K562 (cell line): ENCODE data around the gene TMEM266. TPM values are rescaled to one million over a fixed set of nuclear protein-coding genes. Genes with fewer than 3 reads are reported as not detected.
A peak's percentile ranks its signal among the peaks of the same experiment; 100 is the strongest.

ENCODE experiments used
- ATAC-seq: fragments of 200-7000 bp; cut with Tn5 transposase; 3 replicates; pipeline ENCODE4 v1.9.1; 2020; ENCODE audit warnings: moderate library complexity
- BruUV-seq: library from RNA; stranded (reverse); fragments of 400-500 nt; replicated peaks from 2 replicates; lab custom pipeline; 2021; lab: Mats Ljungman, UMichigan
- CTCF ChIA-PET: fragments of 300-600 bp; formaldehyde crosslinking; extraction: SDS; loops from one replicate; lab custom pipeline; 2021; ENCODE audit warnings: low intra/inter-chr PET ratio; lab: Yijun Ruan, JAX
- POLR2A ChIA-PET: fragments of 300-600, 350-650 bp; sonication (Branson Sonifier 250); formaldehyde crosslinking; extraction: SDS; loops from one replicate; lab custom pipeline; 2021; ENCODE audit warnings: antibody characterized with exemption, inconsistent platforms; lab: Yijun Ruan, JAX
- DNase-seq, 4 experiments: peaks; one replicate each; pipeline versions ENCODE4 v3.0.0 to v3.0.0-alpha.2; 2011 to 2018; ENCODE audit warnings: low spot score in 3 of 4, mixed read lengths in 3 of 4; ENCODE audit errors: extremely low read depth in 1 of 4
- FAIRE-seq: peaks from 2 replicates; lab custom pipeline; 2011; peaks lifted over from hg19 to GRCh38; lab: Jason Lieb, UNC
- H2AFZ ChIP-seq: 2 replicates; pipeline ENCODE4 v1.6.0; 2011; ENCODE audit warnings: low read depth, low read length, control low read depth, inconsistent platforms
- H3K27ac ChIP-seq: fragments of 200-600 bp; 3 replicates; pipeline ENCODE4 v1.8.0; 2011; ENCODE audit warnings: low read depth, mild to moderate bottlenecking, control low read depth, inconsistent platforms, low read length, moderate library complexity, mixed read lengths; ENCODE audit errors: extremely low read depth
- H3K27me3 ChIP-seq, 2 experiments: fragments of 300-600 bp in 1 of 2; 2 replicates in 1 of 2; 3 replicates in 1 of 2; pipeline versions ENCODE4 v1.6.0 to v1.8.0; 2011; ENCODE audit warnings: inconsistent platforms in 2 of 2, low read length in 2 of 2, mild to moderate bottlenecking in 1 of 2, mixed read lengths in 1 of 2, moderate library complexity in 1 of 2; ENCODE audit not compliant: control insufficient read depth in 2 of 2, insufficient read depth in 2 of 2
- H3K36me3 ChIP-seq: fragments of 300-600 bp; 3 replicates; pipeline ENCODE4 v1.8.0; 2011; ENCODE audit warnings: mild to moderate bottlenecking, low read length, inconsistent platforms; ENCODE audit not compliant: control insufficient read depth, insufficient read depth
- H3K4me1 ChIP-seq, 2 experiments: fragments of 200-600 bp in 1 of 2; replicated peaks in 1 of 2; 2 replicates in 1 of 2; 3 replicates in 1 of 2; pipeline versions ENCODE4 v1.5.1 to v1.8.0; 2011; ENCODE audit warnings: inconsistent platforms in 2 of 2, low read length in 2 of 2, mild to moderate bottlenecking in 1 of 2, mixed read lengths in 1 of 2, moderate library complexity in 1 of 2; ENCODE audit not compliant: control insufficient read depth in 2 of 2, insufficient read depth in 2 of 2
- H3K4me2 ChIP-seq: 2 replicates; pipeline ENCODE4 v1.6.1; 2011; ENCODE audit warnings: low read length, control low read depth, inconsistent platforms, mixed read lengths; ENCODE audit not compliant: insufficient read depth
- H3K4me3 ChIP-seq: fragments of 200-600 bp; sonication (generic), shearing (Covaris generic); 2 replicates; pipeline ENCODE4 v1.5.1; 2016; ENCODE audit warnings: control low read depth, inconsistent platforms
- H3K79me2 ChIP-seq: fragments of 200-600 bp; 3 replicates; pipeline ENCODE4 v1.8.0; 2011; ENCODE audit warnings: low read length, inconsistent platforms; ENCODE audit not compliant: control insufficient read depth, insufficient read depth
- H3K9ac ChIP-seq, 2 experiments: 2 replicates each; pipeline versions ENCODE4 v1.6.0 to v1.6.1; 2011; ENCODE audit warnings: low read depth in 2 of 2, low read length in 2 of 2, control low read depth in 1 of 2, inconsistent platforms in 1 of 2, mild to moderate bottlenecking in 1 of 2, mixed read lengths in 1 of 2; ENCODE audit not compliant: insufficient read depth in 1 of 2
- H3K9me1 ChIP-seq: one replicate; pipeline ENCODE4 v1.6.0; 2011; ENCODE audit warnings: inconsistent platforms, mild to moderate bottlenecking, low read length, moderate library complexity; ENCODE audit not compliant: control insufficient read depth, insufficient read depth
- H3K9me3 ChIP-seq: replicated peaks from 2 replicates; pipeline ENCODE4 v1.5.1; 2011; ENCODE audit warnings: low read depth, low read length, inconsistent platforms; ENCODE audit not compliant: control insufficient read depth, insufficient read depth
- H4K20me1 ChIP-seq: replicated peaks from 2 replicates; pipeline ENCODE4 v1.6.1; 2011; ENCODE audit warnings: low read length, inconsistent platforms, mixed read lengths; ENCODE audit not compliant: control insufficient read depth, insufficient read depth
- AFF1 ChIP-seq, 2 experiments: fragments of 450-650 bp; IDR thresholded peaks; 2 replicates each; pipeline ENCODE4 v1.6.1; 2018; ENCODE audit warnings: mild to moderate bottlenecking in 2 of 2, low read depth in 1 of 2; ENCODE audit not compliant: partially characterized antibody in 2 of 2
- BRCA1 ChIP-seq, 2 experiments: fragments of 450-650 bp in 1 of 2; sonication (generic) in 1 of 2; formaldehyde crosslinking in 1 of 2; IDR thresholded peaks; 2 replicates each; pipeline versions ENCODE4 v1.5.0 to v1.6.1; 2017 to 2020; ENCODE audit warnings: mild to moderate bottlenecking in 1 of 2, missing genetic modification reagents in 1 of 2
- GABPB2 ChIP-seq: fragments of 250-450 bp; sonication (Bioruptor Pico); conservative IDR thresholded peaks from 2 replicates; pipeline ENCODE4 v1.5.1; 2021; ENCODE audit warnings: mild to moderate bottlenecking
- GTF2B ChIP-seq: IDR thresholded peaks from 2 replicates; pipeline ENCODE4 v1.6.1; 2011; ENCODE audit not compliant: insufficient read length; ENCODE audit errors: extremely low read depth
- MAZ ChIP-seq, 2 experiments: fragments of 450-650 bp in 1 of 2; sonication (generic) in 1 of 2; formaldehyde crosslinking; IDR thresholded peaks in 1 of 2; conservative IDR thresholded peaks in 1 of 2; 2 replicates each; pipeline versions ENCODE4 v1.4.0 to v1.5.0; 2020; ENCODE audit warnings: mild to moderate bottlenecking in 1 of 2, missing genetic modification reagents in 1 of 2
- RAD21 ChIP-seq, 2 experiments: fragments of 250-450 bp in 1 of 2; fragments of 450-650 bp in 1 of 2; sonication (Bioruptor Pico) in 1 of 2; formaldehyde crosslinking in 1 of 2; IDR thresholded peaks in 1 of 2; conservative IDR thresholded peaks in 1 of 2; 2 replicates each; pipeline versions ENCODE4 v1.4.0 to v1.8.0; 2020 to 2022; ENCODE audit warnings: mild to moderate bottlenecking in 2 of 2, moderate library complexity in 1 of 2
- SMC3 ChIP-seq: conservative IDR thresholded peaks from 2 replicates; pipeline ENCODE4 v1.6.1; 2011; ENCODE audit warnings: low read depth, low read length, improper control_type of control experiment; ENCODE audit not compliant: insufficient read depth
- ZNF316 ChIP-seq: fragments of 450-650 bp; IDR thresholded peaks from 2 replicates; pipeline ENCODE4 v1.6.1; 2016
- ZNF395 ChIP-seq: fragments of 200-800 bp; sonication (Bioruptor generic); IDR thresholded peaks from 2 replicates; pipeline ENCODE4 v1.6.1; 2017; ENCODE audit warnings: missing genetic modification characterization, missing compliant biosample characterization
- WGBS: fragments of 100-300 bp; shearing (Covaris generic); methylation state at CpG from one replicate; pipeline ENCODE4 v1.1.6; 2016; ENCODE audit warnings: low coverage, mixed read lengths; ENCODE audit not compliant: insufficient coverage; ENCODE audit errors: missing lambda C conversion rate; 5-methylcytosine and 5-hydroxymethylcytosine counted together
- in situ Hi-C: fragments of 300-500 bp; cut with MboI; formaldehyde crosslinking; loops from 4 replicates; pipeline ENCODE4 v1.15.0; 2018; ENCODE audit warnings: inconsistent platforms, mixed read lengths
- intact Hi-C: fragments of 100-400 bp; cut with micrococcal nuclease; formaldehyde crosslinking; loops from 2 replicates; pipeline ENCODE4 v1.14.2; 2022
- polyA plus RNA-seq, 8 experiments: library from polyadenylated mRNA; depleted of rRNA in 4 of 8; stranded (reverse) in 5 of 8; unstranded in 3 of 8; fragments of >200 nt; fragmentation: Nextera tagmentation in 2 of 8; fragmentation: Illumina TruSeq in 1 of 8; extraction: Ambion mirVana in 2 of 8; extraction: Trizol in 1 of 8; gene quantifications; 2 replicates each; pipeline versions ENCODE4 v1.2.1 to v1.2.3, GENCODE V29; 2011 to 2014; ENCODE audit warnings: inconsistent platforms in 1 of 8, missing spikeins in 1 of 8
- total RNA-seq, 7 experiments: library from RNA; depleted of rRNA in 6 of 7; stranded (reverse); fragments of >200 nt in 6 of 7; fragmentation: Illumina TruSeq in 2 of 7; extraction: Trizol in 2 of 7; gene quantifications; 2 replicates each; pipeline versions ENCODE4 v1.2.1 to v1.2.3, GENCODE V29; 2011 to 2021; ENCODE audit warnings: low replicate concordance in 1 of 7
- TF ChIP-seq, protein P1 (sequence below), 3 experiments: IDR thresholded peaks in 2 of 3; conservative IDR thresholded peaks in 1 of 3; 2 replicates each; pipeline ENCODE4 v1.5.1; 2011 to 2012; ENCODE audit warnings: low read length in 3 of 3, mild to moderate bottlenecking in 3 of 3, control low read depth in 2 of 3, improper control_type of control experiment in 1 of 3, inconsistent platforms in 1 of 3, low read depth in 1 of 3, mixed read lengths in 1 of 3, moderate library complexity in 1 of 3; ENCODE audit not compliant: insufficient read depth in 2 of 3

The TMEM266 gene
- total and polyA plus RNA-seq, 9 of the 15 experiments (the other 6 are each of a cell fraction or from before 2014, with no cell fraction given): not detected

DNA sequence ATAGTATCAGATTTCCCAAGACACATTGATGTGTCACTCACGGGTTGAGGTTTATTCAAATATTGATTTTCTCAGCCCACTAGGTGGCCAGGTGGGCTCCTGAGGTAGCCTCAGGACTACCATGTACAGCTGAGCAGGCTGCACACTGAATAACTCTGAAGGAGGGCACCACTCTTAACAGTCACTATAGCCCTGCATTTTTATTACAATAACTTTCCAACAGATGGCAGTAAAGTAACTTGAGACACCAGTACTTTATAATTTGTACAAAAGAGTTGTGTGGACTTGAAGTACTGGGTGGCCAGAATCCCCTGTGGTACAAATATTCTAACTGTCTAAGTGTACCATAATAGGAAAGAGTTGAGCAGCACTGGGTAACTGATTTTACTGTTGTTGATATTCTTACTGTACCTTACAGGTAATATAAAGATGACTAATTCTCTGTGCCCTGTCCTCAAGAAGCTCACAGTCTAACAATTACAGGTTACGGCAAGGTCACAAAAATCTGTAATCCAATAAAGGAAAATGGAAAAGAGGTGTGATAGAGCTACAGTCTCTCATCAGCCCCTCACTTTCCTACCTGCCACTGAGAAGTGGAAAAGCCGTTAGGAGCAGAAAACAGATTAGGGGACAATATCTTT is 175.5 kb downstream of the TMEM266 start:
- POLR2A ChIA-PET: interaction anchor here (0.7 to 0.9 kb wide), 2 partner anchors 9 to 99 kb away, joined by 3 read pairs; no protein-coding TSS in a partner anchor
- in situ Hi-C loops: no loop called here
- no peak for TF ChIP-seq GTF2B
- peak; percentile 46 to 71 for TF ChIP-seq RAD21 (CRISPR knock-in tag; conservative IDR thresholded peaks at IDR 0.05 in 1 of 2, IDR thresholded peaks at IDR 0.05 in 1 of 2)
- TF ChIP-seq, protein P1, sequence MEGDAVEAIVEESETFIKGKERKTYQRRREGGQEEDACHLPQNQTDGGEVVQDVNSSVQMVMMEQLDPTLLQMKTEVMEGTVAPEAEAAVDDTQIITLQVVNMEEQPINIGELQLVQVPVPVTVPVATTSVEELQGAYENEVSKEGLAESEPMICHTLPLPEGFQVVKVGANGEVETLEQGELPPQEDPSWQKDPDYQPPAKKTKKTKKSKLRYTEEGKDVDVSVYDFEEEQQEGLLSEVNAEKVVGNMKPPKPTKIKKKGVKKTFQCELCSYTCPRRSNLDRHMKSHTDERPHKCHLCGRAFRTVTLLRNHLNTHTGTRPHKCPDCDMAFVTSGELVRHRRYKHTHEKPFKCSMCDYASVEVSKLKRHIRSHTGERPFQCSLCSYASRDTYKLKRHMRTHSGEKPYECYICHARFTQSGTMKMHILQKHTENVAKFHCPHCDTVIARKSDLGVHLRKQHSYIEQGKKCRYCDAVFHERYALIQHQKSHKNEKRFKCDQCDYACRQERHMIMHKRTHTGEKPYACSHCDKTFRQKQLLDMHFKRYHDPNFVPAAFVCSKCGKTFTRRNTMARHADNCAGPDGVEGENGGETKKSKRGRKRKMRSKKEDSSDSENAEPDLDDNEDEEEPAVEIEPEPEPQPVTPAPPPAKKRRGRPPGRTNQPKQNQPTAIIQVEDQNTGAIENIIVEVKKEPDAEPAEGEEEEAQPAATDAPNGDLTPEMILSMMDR (IDR thresholded peaks at IDR 0.05 in 2 of 3, conservative IDR thresholded peaks at IDR 0.05 in 1 of 3; ENCODE audit: insufficient read depth in 2 of 3, low read depth in 1 of 3, low read length in 3 of 3): peak; percentile 23 to 65 (median 38); a peak in 2 of 6 replicates
- TF ChIP-seq AFF1 (IDR thresholded peaks at IDR 0.05; ENCODE audit: low read depth in 1 of 2, partially characterized antibody in 2 of 2): no peak
- TF ChIP-seq BRCA1 (IDR thresholded peaks at IDR 0.05): no peak
- no peak for TF ChIP-seq BRCA1 (CRISPR knock-in tag; IDR thresholded peaks at IDR 0.05)
- TF ChIP-seq SMC3: 0 out of 2 replicates have a peak, but pooled peaks have one; percentile 7
- peak; percentile 35; the same call in 1 of the 2 replicates for TF ChIP-seq ZNF316
- TF ChIP-seq ZNF395 (CRISPR knock-in tag): no peak
- 0 out of 4 replicates have a peak, but pooled peaks of 1 of the 2 experiments have one; percentile 10 for TF ChIP-seq MAZ (CRISPR knock-in tag; conservative IDR thresholded peaks at IDR 0.05 in 1 of 2, IDR thresholded peaks at IDR 0.05 in 1 of 2)
- TF ChIP-seq GABPB2 (CRISPR knock-in tag): no peak

More for the DNA sequence above, 175.5 kb downstream of the TMEM266 start:
- Histone ChIP-seq H3K27ac (no peak overlapping the region), H3K9me3 (no peaks in the 10 kb centered on the region; the same call in 1 of the 2 replicates), H3K9me1 (no peaks in the 10 kb centered on the region), H3K79me2 (no peaks in the 10 kb centered on the region), H3K4me2 (no peak overlapping the region), H3K27me3 (no peaks in the 10 kb centered on the region), H4K20me1 (no peaks in the 10 kb centered on the region), H2AFZ (no peak overlapping the region), H3K4me1 (no peaks in the 10 kb centered on the region), H3K4me3 (no peak overlapping the region), H3K36me3 (peaks cover 32% of the 10 kb centered on the region), H3K9ac (no peak overlapping the region)
- FAIRE-seq: peak; percentile 52
- no TSS peak for BruUV-seq
- intact Hi-C loops: loop anchor here (1.0 kb wide), 1 partner anchor 99 kb away; no protein-coding TSS in a partner anchor
- DNase-seq: peak in 3 of 4 experiments; percentile 14 to 33 (median 17)
- ATAC-seq: peak; percentile 92
- 81% methylated on average over 3 of the region's 3 CpGs for WGBS
- CTCF ChIA-PET: interaction anchor here (1.2 kb wide), 1 partner anchor 98 kb away, joined by 7 read pairs; no protein-coding TSS in a partner anchor
